Measurements from ENCODE around the gene FSTL4.
A peak's percentile ranks its signal among the peaks of the same experiment; 100 is the strongest.

The FSTL4 gene

GRCh38 chr5:133253671-133254070, 358.7 kb downstream of the FSTL4 start:
- no peak for DNase-seq

- no peak for DNase-seq
These were observed 359.3 kb downstream of the FSTL4 start for GRCh38 chr5:133253070-133253469.

- no peak for DNase-seq
These were observed 360.2 kb downstream of the FSTL4 start for GRCh38 chr5:133252133-133252480.

GRCh38 chr5:133251296-133252132, 360.8 kb downstream of the FSTL4 start:
- no peak for DNase-seq

- DNase-seq, result no peak
These were observed 361.8 kb downstream of the FSTL4 start for GRCh38 chr5:133250527-133250926.

- no peak for DNase-seq
These were observed 362.7 kb downstream of the FSTL4 start for GRCh38 chr5:133249593-133249992.

- no peak for DNase-seq
These were observed 364.3 kb downstream of the FSTL4 start for GRCh38 chr5:133247881-133248624.

- DNase-seq, result no peak
These were observed 365.1 kb downstream of the FSTL4 start for GRCh38 chr5:133247151-133247709.

GRCh38 chr5:133246376-133247150, 365.8 kb downstream of the FSTL4 start:
- no peak for DNase-seq

- no peak for DNase-seq
These were observed 366.3 kb downstream of the FSTL4 start for GRCh38 chr5:133246053-133246370.

- DNase-seq, result peak in 1 of 5 donors; percentile 50
These were observed 366.9 kb downstream of the FSTL4 start for GRCh38 chr5:133245191-133246052.

GRCh38 chr5:133244242-133244641, 368.1 kb downstream of the FSTL4 start:
- peak in 1 of 5 donors; percentile 54 for DNase-seq

GRCh38 chr5:133243196-133243595, 369.1 kb downstream of the FSTL4 start:
- DNase-seq, result no peak

GRCh38 chr5:133242221-133242835, 370.0 kb downstream of the FSTL4 start:
- DNase-seq, result peak in 1 of 5 donors; percentile 30

- no peak for DNase-seq
These were observed 370.9 kb downstream of the FSTL4 start for GRCh38 chr5:133241179-133242092.

GRCh38 chr5:133240425-133241091, 371.8 kb downstream of the FSTL4 start:
- DNase-seq, result peak in 1 of 5 donors; percentile 69

- DNase-seq, result no peak
These were observed 373.7 kb downstream of the FSTL4 start for GRCh38 chr5:133238426-133239205.

GRCh38 chr5:133236976-133237375, 375.4 kb downstream of the FSTL4 start:
- no peak for DNase-seq

GRCh38 chr5:133236541-133236951, 375.8 kb downstream of the FSTL4 start:
- DNase-seq, result no peak

Measured in T-helper 1 cell (primary cell).